GM12875 (cell line): ENCODE measurements around the gene POLA1.

Source experiments
- H3K4me3 ChIP-seq: one replicate; pipeline ENCODE4 v1.5.1; 2011; ENCODE audit warnings: low read depth, low read length, control low read depth
- CTCF ChIP-seq: IDR thresholded peaks from 2 replicates; pipeline ENCODE4 v1.5.1; 2011; ENCODE audit warnings: low read depth, mild to moderate bottlenecking, control low read depth, inconsistent platforms, low read length, moderate library complexity, borderline replicate concordance; ENCODE audit not compliant: insufficient read depth

The POLA1 gene

GRCh38 chrX:25005034-25005381 lies 311.3 kb downstream of the POLA1 start:
- TF ChIP-seq CTCF = no peak
- no peak overlapping the region for H3K4me3 ChIP-seq

- H3K4me3 ChIP-seq = no peak overlapping the region
- TF ChIP-seq CTCF = no peak
Observed at GRCh38 chrX:25005382-25006185, 311.9 kb downstream of the POLA1 start.

- no peak overlapping the region for H3K4me3 ChIP-seq
- no peak for TF ChIP-seq CTCF
Observed at GRCh38 chrX:25006586-25007058, 312.9 kb downstream of the POLA1 start.

- H3K4me3 ChIP-seq = no peak overlapping the region
Observed at GRCh38 chrX:25007059-25008053, 313.6 kb downstream of the POLA1 start.

GRCh38 chrX:25009407-25009806 lies 315.7 kb downstream of the POLA1 start:
- TF ChIP-seq CTCF = no peak
- no peak overlapping the region for H3K4me3 ChIP-seq

More at GRCh38 chrX:25007059-25008053, 313.6 kb downstream of the POLA1 start:
- no peak for TF ChIP-seq CTCF

GRCh38 chrX:25010784-25011588 lies 317.3 kb downstream of the POLA1 start:
- no peak overlapping the region for H3K4me3 ChIP-seq

More at GRCh38 chrX:25010784-25011588, 317.3 kb downstream of the POLA1 start:
- no peak for TF ChIP-seq CTCF
